Measurements from ENCODE around the gene FGF14.
"Not testable (repeated sequence)": the region's sequence is repeated elsewhere in the genome, so short reads cannot be mapped to it uniquely, and the experiment has no call there.

The FGF14 gene

GRCh38 chr13:102136735-102137296 lies 265.0 kb downstream of the FGF14 start:
- no peak for DNase-seq (ENCODE audit: low read depth in 2 of 2)

GRCh38 chr13:102132777-102133295 lies 269.0 kb downstream of the FGF14 start:
- DNase-seq (ENCODE audit: low read depth in 2 of 2) = no peak

- DNase-seq (ENCODE audit: low read depth in 2 of 2) = no peak
Measured at GRCh38 chr13:102131246-102131645, 270.6 kb downstream of the FGF14 start.

GRCh38 chr13:102128216-102128810 lies 273.5 kb downstream of the FGF14 start:
- DNase-seq (ENCODE audit: low read depth in 2 of 2) = no peak

GRCh38 chr13:102127153-102127552 lies 274.7 kb downstream of the FGF14 start:
- DNase-seq (ENCODE audit: low read depth in 2 of 2) = no peak

GRCh38 chr13:102122147-102122546 lies 279.7 kb downstream of the FGF14 start:
- no peak for DNase-seq (ENCODE audit: low read depth in 2 of 2)

GRCh38 chr13:102117175-102117831 lies 284.5 kb downstream of the FGF14 start:
- DNase-seq (ENCODE audit: low read depth in 2 of 2) = no peak

GRCh38 chr13:102103469-102103868 lies 298.4 kb downstream of the FGF14 start:
- DNase-seq (ENCODE audit: low read depth in 2 of 2) = no peak

- DNase-seq (ENCODE audit: low read depth in 2 of 2) = no peak
Measured at GRCh38 chr13:102100234-102100633, 301.6 kb downstream of the FGF14 start.

- no peak for DNase-seq (ENCODE audit: low read depth in 2 of 2)
Measured at GRCh38 chr13:102097708-102098107, 304.1 kb downstream of the FGF14 start.

GRCh38 chr13:102093288-102093687 lies 308.6 kb downstream of the FGF14 start:
- DNase-seq (ENCODE audit: low read depth in 2 of 2) = not testable (repeated sequence)

GRCh38 chr13:102091231-102091630 lies 310.6 kb downstream of the FGF14 start:
- DNase-seq (ENCODE audit: low read depth in 2 of 2) = no peak

- DNase-seq (ENCODE audit: low read depth in 2 of 2) = no peak
Measured at GRCh38 chr13:102090532-102090931, 311.3 kb downstream of the FGF14 start.

- no peak for DNase-seq (ENCODE audit: low read depth in 2 of 2)
Measured at GRCh38 chr13:102089722-102090121, 312.1 kb downstream of the FGF14 start.

- DNase-seq (ENCODE audit: low read depth in 2 of 2) = no peak
Measured at GRCh38 chr13:102089177-102089576, 312.7 kb downstream of the FGF14 start.

- no peak for DNase-seq (ENCODE audit: low read depth in 2 of 2)
Measured at GRCh38 chr13:102073251-102073650, 328.6 kb downstream of the FGF14 start.

GRCh38 chr13:102071711-102072110 lies 330.1 kb downstream of the FGF14 start:
- DNase-seq (ENCODE audit: low read depth in 2 of 2) = no peak

- not testable (repeated sequence) for DNase-seq (ENCODE audit: low read depth in 2 of 2)
Measured at GRCh38 chr13:102068323-102068722, 333.5 kb downstream of the FGF14 start.

GRCh38 chr13:102055090-102055779 lies 346.6 kb downstream of the FGF14 start:
- DNase-seq (ENCODE audit: low read depth in 2 of 2) = no peak

GRCh38 chr13:102049853-102050252 lies 352.0 kb downstream of the FGF14 start:
- DNase-seq (ENCODE audit: low read depth in 2 of 2) = no peak

- no peak for DNase-seq (ENCODE audit: low read depth in 2 of 2)
Measured at GRCh38 chr13:102045731-102046130, 356.1 kb downstream of the FGF14 start.

GRCh38 chr13:102042746-102043145 lies 359.1 kb downstream of the FGF14 start:
- DNase-seq (ENCODE audit: low read depth in 2 of 2) = no peak

GRCh38 chr13:102041544-102041943 lies 360.3 kb downstream of the FGF14 start:
- DNase-seq (ENCODE audit: low read depth in 2 of 2) = no peak

All from stimulated activated CD4-positive, alpha-beta T cell treated with anti-CD3 and anti-CD28 coated beads, Interleukin-4, amount 100 ng/mL, for 48 hours (primary cell).